ENCODE measurements around the gene PCDHA5.
"Not testable (repeated sequence)": the region's sequence is repeated elsewhere in the genome, so short reads cannot be mapped to it uniquely, and the experiment has no call there.

Gene PCDHA5

DNA sequence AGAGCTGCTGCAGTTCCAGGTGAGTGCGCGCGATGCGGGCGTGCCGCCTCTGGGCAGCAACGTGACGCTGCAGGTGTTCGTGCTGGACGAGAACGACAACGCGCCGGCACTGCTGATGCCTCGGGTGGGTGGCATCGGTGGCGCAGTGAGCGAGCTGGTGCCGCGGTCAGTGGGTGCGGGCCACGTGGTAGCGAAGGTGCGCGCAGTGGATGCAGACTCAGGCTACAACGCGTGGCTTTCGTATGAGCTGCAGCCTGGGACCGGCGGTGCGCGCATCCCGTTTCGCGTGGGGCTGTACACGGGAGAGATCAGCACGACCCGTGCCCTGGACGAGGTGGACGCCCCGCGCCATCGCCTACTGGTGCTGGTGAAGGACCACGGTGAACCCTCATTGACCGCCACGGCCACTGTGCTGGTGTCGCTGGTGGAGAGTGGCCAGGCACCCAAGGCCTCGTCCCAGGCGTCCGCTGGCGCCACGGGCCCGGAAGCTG, 18.6 kb upstream of the PCDHA5 start:
- no peak for FAIRE-seq
- no peak for DNase-seq (ENCODE audit: insufficient read length, low spot score)
- TF ChIP-seq POLR2A (IDR thresholded peaks at IDR 0.05; ENCODE audit: low read depth, low read length) = no peak

DNA sequence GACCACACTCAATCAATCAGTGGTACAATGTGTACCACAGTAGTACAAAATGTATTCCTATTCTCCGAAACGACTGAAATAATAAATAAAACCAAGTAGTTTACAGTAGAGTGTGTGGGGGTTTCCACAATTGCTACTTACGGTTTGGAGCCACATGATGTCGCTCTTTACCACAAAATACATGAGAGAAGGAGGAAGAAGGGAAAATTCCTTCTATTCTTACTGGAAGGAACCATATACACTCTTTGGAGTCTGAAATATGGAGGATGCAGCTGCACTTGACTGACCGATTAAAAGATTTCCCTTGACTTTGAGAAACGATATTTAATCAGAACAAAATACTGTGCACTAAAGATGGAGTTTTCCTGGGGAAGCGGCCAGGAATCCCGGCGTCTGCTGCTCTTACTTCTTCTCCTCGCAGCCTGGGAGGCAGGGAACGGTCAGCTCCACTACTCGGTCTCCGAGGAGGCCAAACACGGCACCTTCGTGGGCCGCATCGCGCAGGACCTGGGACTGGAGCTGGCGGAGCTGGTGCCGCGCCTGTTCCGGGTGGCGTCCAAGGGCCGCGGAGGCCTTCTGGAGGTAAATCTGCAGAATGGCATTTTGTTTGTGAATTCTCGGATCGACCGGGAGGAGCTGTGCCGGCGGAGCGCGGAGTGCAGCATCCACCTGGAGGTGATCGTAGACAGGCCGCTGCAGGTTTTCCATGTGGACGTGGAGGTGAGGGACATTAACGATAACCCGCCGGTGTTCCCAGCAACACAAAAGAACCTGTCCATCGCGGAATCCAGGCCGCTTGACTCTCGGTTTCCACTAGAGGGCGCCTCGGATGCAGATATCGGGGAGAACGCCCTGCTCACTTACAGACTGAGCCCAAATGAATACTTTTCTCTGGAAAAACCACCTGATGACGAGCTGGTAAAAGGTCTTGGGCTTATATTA, 14.3 kb upstream of the PCDHA5 start, which contains the start of gene PCDHA4:
TSS of gene PCDHA4 (plus strand) at position 235 of the 942 bp plus-strand sequence.
- TF ChIP-seq POLR2A (IDR thresholded peaks at IDR 0.05; ENCODE audit: low read depth, low read length) = no peak
- FAIRE-seq (peak; percentile 71), DNase-seq (ENCODE audit: insufficient read length, low spot score) (no peak)

DNA sequence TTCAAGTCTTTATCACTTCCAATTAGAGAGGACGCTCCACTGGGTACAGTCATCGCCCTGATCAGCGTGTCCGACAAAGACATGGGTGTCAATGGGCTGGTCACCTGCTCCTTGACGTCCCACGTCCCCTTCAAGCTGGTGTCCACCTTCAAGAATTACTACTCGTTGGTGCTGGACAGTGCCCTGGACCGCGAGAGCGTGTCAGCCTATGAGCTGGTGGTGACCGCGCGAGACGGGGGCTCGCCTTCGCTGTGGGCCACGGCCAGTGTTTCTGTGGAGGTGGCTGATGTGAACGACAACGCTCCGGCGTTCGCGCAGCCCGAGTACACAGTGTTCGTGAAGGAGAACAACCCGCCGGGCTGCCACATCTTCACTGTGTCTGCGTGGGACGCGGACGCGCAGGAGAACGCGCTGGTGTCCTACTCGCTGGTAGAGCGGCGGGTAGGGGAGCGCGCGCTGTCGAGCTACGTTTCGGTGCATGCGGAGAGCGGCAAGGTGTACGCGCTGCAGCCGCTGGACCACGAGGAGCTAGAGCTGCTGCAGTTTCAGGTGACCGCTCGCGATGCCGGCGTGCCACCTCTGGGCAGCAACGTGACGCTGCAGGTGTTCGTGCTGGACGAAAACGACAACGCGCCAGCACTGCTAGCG, 13.0 kb upstream of the PCDHA5 start:
- not testable (repeated sequence) for FAIRE-seq; DNase-seq (ENCODE audit: insufficient read length, low spot score)

DNA sequence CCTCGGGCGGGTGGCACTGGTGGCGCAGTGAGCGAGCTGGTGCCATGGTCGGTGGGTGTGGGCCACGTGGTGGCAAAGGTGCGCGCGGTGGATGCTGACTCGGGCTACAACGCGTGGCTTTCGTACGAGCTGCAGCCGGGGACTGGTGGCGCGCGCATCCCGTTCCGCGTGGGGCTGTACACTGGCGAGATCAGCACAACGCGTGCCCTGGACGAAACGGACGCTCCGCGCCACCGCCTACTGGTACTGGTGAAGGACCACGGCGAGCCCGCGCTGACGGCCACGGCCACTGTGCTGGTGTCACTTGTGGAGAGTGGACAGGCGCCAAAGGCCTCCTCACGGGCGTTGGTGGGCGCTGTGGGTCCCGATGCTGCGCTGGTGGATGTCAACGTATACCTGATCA, 12.5 kb upstream of the PCDHA5 start:
- FAIRE-seq = no peak
- no peak for TF ChIP-seq POLR2A (IDR thresholded peaks at IDR 0.05; ENCODE audit: low read depth, low read length)
- no peak for DNase-seq (ENCODE audit: insufficient read length, low spot score)

DNA sequence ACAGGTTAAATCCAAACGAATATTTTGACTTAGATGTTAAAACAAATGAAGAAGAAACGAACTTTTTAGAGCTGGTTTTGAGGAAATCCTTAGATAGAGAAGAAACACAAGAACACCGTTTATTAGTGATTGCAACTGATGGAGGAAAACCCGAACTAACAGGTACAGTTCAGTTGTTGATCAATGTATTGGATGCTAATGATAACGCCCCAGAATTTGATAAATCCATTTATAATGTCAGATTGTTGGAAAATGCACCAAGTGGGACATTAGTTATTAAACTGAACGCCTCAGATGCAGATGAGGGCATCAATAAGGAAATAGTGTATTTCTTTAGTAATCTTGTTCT, 842 bp downstream of the PCDHA5 start:
- DNase-seq (ENCODE audit: insufficient read length, low spot score) (no peak), FAIRE-seq (no peak)
- TF ChIP-seq POLR2A (IDR thresholded peaks at IDR 0.05; ENCODE audit: low read depth, low read length) = no peak

DNA sequence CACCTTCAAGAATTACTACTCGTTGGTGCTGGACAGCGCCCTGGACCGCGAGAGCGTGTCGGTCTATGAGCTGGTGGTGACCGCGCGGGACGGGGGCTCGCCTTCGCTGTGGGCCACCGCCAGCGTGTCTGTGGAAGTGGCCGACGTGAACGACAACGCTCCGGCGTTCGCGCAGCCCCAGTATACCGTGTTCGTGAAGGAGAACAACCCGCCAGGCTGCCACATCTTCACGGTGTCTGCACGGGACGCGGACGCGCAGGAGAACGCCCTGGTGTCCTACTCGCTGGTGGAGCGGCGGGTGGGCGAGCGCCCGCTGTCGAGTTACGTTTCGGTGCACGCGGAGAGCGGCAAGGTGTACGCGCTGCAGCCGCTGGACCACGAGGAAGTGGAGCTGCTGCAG, 1.6 kb downstream of the PCDHA5 start:
- not testable (repeated sequence) for FAIRE-seq; DNase-seq (ENCODE audit: insufficient read length, low spot score)

DNA sequence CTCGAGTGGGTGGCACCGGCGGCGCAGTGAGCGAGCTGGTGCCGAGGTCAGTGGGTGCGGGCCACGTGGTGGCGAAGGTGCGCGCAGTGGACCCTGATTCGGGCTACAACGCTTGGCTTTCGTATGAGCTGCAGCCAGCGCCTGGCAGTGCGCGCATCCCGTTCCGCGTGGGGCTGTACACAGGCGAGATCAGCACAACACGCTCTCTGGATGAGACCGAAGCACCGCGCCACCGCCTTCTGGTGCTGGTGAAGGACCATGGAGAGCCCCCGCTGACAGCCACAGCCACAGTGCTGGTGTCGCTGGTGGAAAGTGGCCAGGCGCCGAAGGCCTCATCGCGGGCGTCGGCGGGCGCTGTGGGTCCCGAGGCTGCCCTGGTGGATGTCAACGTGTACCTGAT, 2.1 kb downstream of the PCDHA5 start:
- TF ChIP-seq POLR2A (IDR thresholded peaks at IDR 0.05; ENCODE audit: low read depth, low read length) = no peak
- FAIRE-seq (no peak), DNase-seq (ENCODE audit: insufficient read length, low spot score) (no peak)

DNA sequence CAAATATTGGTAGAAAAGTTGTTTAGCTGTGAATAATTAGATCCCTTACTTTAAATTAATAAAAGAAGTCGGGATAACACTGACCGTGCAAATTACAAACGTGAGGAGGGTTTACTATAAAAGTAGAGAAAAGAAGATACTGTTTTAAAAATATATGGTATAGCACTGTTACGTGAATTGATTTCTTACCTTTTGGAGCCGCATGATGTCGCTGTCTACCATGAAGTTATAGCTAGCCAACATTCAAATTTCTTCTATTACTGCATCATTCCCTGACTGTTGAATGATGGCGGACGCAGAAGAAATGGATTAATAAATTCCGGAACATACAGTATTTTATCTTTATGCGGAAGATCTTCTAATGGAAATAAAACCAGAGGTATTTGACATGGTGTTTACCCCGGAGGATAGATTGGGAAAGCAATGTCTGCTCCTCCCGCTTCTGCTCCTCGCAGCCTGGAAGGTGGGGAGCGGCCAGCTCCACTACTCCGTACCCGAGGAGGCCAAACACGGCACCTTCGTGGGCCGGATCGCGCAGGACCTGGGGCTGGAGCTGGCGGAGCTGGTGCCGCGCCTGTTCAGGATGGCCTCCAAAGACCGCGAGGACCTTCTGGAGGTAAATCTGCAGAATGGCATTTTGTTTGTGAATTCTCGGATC, 6.4 kb downstream of the PCDHA5 start, which contains the start of gene PCDHA6:
TSS of gene PCDHA6 (plus strand) at position 257 of the 658 bp plus-strand sequence. CDS start at position 389, 132 bp downstream.
- FAIRE-seq = no peak
- no peak for TF ChIP-seq POLR2A (IDR thresholded peaks at IDR 0.05; ENCODE audit: low read depth, low read length)
- no peak for DNase-seq (ENCODE audit: insufficient read length, low spot score)

DNA sequence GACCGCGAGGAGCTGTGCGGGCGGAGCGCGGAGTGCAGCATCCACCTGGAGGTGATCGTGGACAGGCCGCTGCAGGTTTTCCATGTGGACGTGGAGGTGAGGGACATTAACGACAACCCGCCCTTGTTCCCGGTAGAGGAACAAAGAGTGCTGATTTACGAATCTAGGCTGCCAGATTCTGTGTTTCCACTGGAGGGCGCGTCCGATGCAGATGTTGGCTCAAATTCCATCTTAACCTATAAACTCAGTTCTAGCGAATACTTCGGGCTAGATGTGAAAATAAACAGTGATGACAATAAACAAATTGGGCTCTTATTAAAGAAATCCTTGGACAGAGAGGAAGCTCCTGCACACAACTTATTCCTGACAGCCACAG, 6.9 kb downstream of the PCDHA5 start:
- DNase-seq (ENCODE audit: insufficient read length, low spot score) (no peak), FAIRE-seq (no peak)
- TF ChIP-seq POLR2A (IDR thresholded peaks at IDR 0.05; ENCODE audit: low read depth, low read length) = no peak

DNA sequence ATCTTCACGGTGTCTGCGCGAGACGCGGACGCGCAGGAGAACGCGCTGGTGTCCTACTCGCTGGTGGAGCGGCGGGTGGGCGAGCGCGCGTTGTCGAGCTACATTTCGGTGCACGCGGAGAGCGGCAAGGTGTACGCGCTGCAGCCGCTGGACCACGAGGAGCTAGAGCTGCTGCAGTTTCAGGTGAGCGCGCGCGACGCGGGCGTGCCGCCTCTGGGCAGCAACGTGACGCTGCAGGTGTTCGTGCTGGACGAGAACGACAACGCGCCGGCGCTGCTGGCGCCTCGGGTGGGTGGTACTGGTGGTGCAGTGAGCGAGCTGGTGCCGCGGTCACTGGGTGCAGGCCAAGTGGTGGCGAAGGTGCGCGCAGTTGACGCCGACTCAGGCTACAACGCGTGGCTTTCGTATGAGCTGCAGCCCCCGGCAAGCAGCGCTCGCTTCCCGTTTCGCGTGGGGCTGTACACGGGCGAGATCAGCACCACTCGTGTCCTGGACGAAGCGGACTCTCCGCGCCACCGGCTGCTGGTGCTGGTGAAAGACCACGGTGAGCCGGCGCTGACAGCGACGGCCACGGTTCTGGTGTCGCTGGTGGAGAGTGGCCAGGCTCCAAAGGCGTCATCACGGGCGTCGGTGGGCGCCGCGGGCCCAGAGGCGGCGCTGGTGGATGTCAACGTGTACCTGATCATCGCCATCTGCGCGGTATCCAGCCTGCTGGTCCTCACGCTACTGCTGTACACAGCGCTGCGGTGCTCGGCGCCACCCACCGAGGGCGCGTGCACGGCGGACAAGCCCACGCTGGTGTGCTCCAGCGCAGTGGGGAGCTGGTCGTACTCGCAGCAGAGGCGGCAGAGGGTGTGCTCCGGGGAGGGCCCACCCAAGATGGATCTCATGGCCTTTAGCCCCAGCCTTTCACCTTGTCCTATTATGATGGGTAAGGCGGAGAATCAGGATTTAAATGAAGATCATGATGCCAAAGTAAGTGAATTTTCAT, 8.4 kb downstream of the PCDHA5 start:
- FAIRE-seq; DNase-seq (ENCODE audit: insufficient read length, low spot score): not testable (repeated sequence)

DNA sequence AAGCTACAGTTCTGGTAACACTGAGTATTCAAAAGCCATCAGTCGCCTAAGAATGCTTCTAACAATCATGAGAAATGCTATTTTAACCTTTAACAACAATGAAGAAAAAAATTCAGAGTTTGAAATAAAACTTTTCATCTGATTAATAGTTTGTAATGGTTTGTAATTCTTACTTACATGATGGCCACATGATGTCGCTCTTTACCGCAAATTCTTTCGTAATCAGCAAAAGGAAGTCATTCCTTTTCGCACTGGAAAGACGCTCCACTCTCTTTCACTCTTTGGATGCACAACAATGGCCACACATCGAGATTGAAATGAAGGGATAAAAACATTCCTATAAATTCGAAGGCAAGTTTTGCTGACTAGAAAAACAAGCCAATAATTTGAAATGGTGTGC, 12.6 kb downstream of the PCDHA5 start, which contains the start of gene PCDHA7:
TSS of gene PCDHA7 (plus strand) at position 277 of the 400 bp plus-strand sequence. CDS start at position 392, 115 bp downstream.
- no peak for FAIRE-seq
- no peak for DNase-seq (ENCODE audit: insufficient read length, low spot score)
- no peak for TF ChIP-seq POLR2A (IDR thresholded peaks at IDR 0.05; ENCODE audit: low read depth, low read length)

DNA sequence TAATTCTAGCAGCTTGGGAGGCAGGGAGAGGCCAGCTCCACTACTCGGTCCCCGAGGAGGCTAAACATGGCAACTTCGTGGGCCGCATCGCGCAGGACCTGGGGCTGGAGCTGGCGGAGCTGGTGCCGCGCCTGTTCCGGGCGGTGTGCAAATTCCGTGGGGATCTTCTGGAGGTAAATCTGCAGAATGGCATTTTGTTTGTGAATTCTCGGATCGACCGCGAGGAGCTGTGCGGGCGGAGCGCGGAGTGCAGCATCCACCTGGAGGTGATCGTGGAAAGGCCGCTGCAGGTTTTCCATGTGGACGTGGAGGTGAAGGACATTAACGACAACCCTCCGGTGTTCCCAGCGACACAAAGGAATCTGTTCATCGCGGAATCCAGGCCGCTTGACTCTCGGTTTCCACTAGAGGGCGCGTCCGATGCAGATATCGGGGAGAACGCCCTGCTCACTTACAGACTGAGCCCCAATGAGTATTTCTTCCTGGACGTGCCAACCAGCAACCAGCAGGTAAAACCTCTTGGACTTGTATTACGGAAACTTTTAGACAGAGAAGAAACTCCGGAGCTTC, 13.1 kb downstream of the PCDHA5 start:
- not testable (repeated sequence) for FAIRE-seq; DNase-seq (ENCODE audit: insufficient read length, low spot score)

Measured in H54 (cell line).